Type B pancreatic cell (in vitro differentiated cells): ENCODE data around the gene EIF4G1. TPM values are rescaled to one million over a fixed set of nuclear protein-coding genes. Genes with fewer than 3 reads are reported as not detected.

ENCODE experiments used
- DNase-seq: peaks from one replicate; pipeline ENCODE4 v3.0.0; 2021; ENCODE audit warnings: mixed read lengths; ENCODE audit not compliant: unreplicated experiment; ENCODE audit errors: extremely low spot score
- H3K27ac Mint-ChIP-seq: 2 replicates; pipeline ENCODE4 v1.8.0; 2021; ENCODE audit warnings: mild to moderate bottlenecking, mixed read lengths
- H3K27me3 Mint-ChIP-seq: 2 replicates; pipeline ENCODE4 v1.8.0; 2021; ENCODE audit warnings: mixed read lengths
- H3K36me3 Mint-ChIP-seq: 2 replicates; pipeline ENCODE4 v1.8.0; 2021; ENCODE audit warnings: mixed read lengths
- H3K4me1 Mint-ChIP-seq: one replicate; pipeline ENCODE4 v1.8.0; 2021; ENCODE audit warnings: mixed read lengths; ENCODE audit not compliant: unreplicated experiment
- H3K4me3 Mint-ChIP-seq: 2 replicates; pipeline ENCODE4 v1.8.0; 2021; ENCODE audit warnings: mild to moderate bottlenecking, mixed read lengths
- H3K9me3 Mint-ChIP-seq: 2 replicates; pipeline ENCODE4 v1.8.0; 2021; ENCODE audit warnings: mixed read lengths
- total RNA-seq: library from RNA; stranded (reverse); gene quantifications from 2 replicates; pipeline ENCODE4 v1.2.1, GENCODE V29; 2021; ENCODE audit warnings: low replicate concordance
- TF ChIP-seq, protein P1 (sequence below): fragments of 200-600 bp; sonication (generic); conservative IDR thresholded peaks from 2 replicates; pipeline ENCODE4 v1.5.0; 2021; ENCODE audit warnings: antibody characterized with exemption, mild to moderate bottlenecking

Gene EIF4G1
- total RNA-seq, 1 donor from 2014 or later = 371 TPM

DNA sequence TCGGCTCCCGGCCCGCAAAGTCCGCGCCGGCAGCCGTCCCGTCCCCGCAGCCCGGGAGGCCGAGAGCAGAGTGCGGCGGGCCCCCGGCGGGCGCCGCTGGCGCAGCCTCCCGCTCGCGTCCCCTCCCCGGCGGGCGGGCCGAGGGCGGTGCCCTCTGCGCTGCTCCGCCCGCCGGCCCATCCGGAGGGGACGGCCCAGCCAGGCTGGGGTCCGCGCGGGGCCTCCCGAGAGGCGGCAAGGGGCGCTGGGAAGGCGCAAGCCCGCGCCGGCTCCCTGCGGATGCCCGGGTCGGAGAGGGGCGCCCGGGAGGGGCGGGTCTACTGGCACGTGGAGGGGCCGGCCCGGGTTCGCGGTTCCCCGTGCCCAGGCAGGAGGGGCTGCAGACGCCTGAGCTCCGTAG, 47.1 kb downstream of the EIF4G1 start, which contains the start of the genes CLCN2 and POLR2H:
CLCN2 (minus strand) TSS at position 74 of the 400 bp plus-strand sequence. CDS start 126 bp downstream, outside the sequence.
POLR2H (plus strand) TSS at position 179 of the 400 bp plus-strand sequence. CDS start 1,783 bp downstream, outside the sequence.
- no peaks in the 10 kb centered on the region for H3K27me3 Mint-ChIP-seq
- no peaks in the 10 kb centered on the region for H3K9me3 Mint-ChIP-seq
- peak; percentile 81 for DNase-seq
- H3K36me3 Mint-ChIP-seq = peaks cover 18% of the 10 kb centered on the region
- H3K27ac Mint-ChIP-seq = peak within 1 kb of the TSS; percentile 99
- peak within 1 kb of the TSS; percentile 99 for H3K4me3 Mint-ChIP-seq
- TF ChIP-seq, protein P1, sequence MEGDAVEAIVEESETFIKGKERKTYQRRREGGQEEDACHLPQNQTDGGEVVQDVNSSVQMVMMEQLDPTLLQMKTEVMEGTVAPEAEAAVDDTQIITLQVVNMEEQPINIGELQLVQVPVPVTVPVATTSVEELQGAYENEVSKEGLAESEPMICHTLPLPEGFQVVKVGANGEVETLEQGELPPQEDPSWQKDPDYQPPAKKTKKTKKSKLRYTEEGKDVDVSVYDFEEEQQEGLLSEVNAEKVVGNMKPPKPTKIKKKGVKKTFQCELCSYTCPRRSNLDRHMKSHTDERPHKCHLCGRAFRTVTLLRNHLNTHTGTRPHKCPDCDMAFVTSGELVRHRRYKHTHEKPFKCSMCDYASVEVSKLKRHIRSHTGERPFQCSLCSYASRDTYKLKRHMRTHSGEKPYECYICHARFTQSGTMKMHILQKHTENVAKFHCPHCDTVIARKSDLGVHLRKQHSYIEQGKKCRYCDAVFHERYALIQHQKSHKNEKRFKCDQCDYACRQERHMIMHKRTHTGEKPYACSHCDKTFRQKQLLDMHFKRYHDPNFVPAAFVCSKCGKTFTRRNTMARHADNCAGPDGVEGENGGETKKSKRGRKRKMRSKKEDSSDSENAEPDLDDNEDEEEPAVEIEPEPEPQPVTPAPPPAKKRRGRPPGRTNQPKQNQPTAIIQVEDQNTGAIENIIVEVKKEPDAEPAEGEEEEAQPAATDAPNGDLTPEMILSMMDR = no peak
- H3K4me1 Mint-ChIP-seq = peaks cover 18% of the 10 kb centered on the region

DNA sequence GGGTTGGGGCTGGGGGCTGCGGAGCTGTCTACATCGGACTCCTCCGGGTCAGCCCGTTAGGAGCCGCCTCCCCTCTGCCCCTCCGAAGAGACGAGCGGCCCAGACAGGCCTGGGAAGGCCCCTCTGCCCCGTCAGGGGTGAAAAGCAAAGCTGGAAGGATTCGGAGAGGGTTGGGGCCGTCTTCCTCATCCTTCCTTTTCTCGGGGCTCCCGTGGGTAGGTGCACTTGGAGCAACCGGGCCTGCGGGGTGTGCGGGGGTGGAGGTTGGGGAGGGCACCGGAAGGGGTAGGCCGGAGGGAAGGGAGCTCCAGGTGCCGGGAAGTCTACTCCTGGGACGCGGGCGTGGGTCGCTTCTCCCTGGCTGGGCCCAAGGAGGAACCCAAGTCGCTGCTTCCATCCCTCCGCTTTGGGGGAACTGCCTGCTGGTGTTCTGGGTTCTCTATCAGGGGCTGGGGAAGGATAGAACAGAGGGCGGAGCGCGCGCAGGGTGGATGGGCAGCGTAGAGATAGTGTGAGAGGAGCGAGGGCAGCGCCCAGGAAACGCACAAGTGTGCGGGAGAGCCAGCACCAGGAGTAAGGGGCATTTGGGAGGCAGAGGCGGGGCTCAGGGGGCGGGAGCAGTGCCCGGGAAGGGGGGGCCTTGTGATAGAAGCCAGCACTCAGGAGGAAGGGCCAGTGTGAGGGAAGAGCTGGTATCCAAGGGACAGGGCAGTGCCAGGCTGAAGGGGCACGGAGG, 47.7 kb downstream of the EIF4G1 start:
- Mint-ChIP-seq H3K4me3 (peak overlapping the region; percentile 99), H3K27ac (peak overlapping the region; percentile 99), H3K27me3 (no peaks in the 10 kb centered on the region), H3K9me3 (no peaks in the 10 kb centered on the region), H3K4me1 (peaks cover 24% of the 10 kb centered on the region), H3K36me3 (peaks cover 20% of the 10 kb centered on the region)
- DNase-seq = no peak
- TF ChIP-seq, protein P1 = no peak

DNA sequence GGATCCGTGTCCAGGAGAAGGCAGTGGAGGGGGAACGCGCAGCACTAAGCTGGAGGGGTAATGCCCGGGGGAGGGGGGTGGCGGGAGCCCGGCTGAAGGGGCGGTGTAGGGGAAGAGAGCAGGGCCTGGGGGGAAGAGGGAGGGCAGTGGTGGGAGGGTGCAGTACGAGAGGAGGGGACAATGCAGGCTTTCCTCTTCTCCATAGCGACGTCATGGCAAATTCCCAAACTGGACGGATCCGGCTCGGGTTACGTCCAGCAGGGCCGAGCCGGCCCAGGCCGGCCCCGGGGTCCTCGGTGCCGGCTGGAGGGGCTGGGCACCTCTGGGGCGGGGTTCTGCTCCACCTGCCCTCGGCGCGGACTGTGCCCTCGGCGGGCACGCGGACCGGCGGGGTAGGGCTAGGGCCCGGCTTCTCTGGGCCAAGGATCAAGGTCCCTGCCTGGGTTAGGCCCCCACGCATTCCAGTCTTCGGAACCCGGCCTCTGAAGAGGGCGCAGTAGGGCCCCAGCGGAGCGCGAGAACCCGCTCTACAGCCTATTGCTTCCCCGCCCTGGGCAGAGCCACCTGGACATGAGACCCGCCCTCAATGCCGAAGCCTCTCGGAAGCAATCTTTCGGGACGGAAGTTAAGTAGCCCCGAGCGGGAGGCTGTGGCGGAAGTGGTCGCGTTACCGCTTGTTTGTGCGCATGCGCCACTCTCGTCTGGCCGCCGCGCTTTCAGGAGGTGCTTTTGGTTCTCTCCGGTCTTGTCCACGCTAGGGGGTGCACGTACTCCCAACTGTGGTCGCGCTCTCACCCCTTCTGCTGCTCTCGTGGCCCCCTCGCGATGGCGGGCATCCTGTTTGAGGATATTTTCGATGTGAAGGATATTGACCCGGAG, 48.5 kb downstream of the EIF4G1 start:
- Mint-ChIP-seq H3K27me3 (no peaks in the 10 kb centered on the region), H3K36me3 (peaks cover 24% of the 10 kb centered on the region), H3K4me1 (peaks cover 28% of the 10 kb centered on the region), H3K9me3 (no peaks in the 10 kb centered on the region), H3K4me3 (peak overlapping the region; percentile 99), H3K27ac (peak overlapping the region; percentile 99)
- peak; percentile 97 for DNase-seq
- TF ChIP-seq, protein P1 = peak; percentile 68

DNA sequence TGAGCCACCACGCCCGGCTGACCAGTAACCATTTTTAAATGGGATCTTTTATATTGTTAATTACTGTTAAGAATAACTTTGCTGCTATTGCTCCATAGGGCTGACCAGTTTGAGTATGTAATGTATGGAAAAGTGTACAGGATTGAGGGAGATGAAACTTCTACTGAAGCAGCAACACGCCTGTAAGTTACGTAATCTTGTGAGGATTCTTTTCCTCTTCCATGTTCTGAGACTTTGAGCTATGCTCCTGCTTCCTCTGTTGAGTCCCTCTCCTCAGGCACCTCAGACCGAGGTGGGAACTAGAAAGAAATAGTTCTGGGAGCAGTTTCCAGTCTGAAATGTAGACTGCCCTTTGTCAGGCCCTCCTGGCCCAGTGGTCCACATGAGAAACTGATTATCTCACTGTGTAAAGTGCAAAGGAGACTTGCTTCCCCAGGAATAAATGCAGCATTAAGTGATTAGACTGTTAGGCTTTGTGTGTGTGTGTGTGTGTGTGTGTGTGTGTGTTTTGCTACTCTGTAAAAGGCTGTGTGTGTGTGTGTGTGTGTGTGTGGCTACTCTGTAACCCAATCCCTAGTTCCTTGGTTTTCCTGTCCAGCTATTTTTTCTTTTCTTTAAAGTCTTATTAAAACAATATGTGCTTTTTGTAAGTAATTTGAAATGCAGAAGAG, 52.3 kb downstream of the EIF4G1 start:
- peaks cover 3% of the 10 kb centered on the region for H3K27me3 Mint-ChIP-seq
- peak overlapping the region; percentile 66 for H3K4me3 Mint-ChIP-seq
- peak overlapping the region; percentile 78 for H3K27ac Mint-ChIP-seq
- peaks cover 45% of the 10 kb centered on the region for H3K36me3 Mint-ChIP-seq
- peaks cover 28% of the 10 kb centered on the region for H3K4me1 Mint-ChIP-seq
- H3K9me3 Mint-ChIP-seq = no peaks in the 10 kb centered on the region
- TF ChIP-seq, protein P1 = no peak
- no peak for DNase-seq

DNA sequence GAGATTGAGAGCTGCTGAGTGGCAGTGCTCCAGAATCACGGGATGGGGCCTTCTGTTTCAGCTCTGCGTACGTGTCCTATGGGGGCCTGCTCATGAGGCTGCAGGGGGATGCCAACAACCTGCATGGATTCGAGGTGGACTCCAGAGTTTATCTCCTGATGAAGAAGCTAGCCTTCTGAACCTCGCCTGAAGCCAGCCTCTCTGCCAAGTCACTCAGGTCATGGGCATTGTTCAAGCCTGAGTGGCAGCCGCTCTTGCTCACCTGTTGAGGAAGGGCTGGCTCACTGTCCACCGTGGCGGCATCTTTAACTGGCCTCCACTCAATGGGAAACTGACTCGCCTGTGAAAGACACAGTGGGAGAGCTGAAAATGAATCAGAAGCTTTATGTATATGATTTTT, 53.7 kb downstream of the EIF4G1 start:
- H3K4me1 Mint-ChIP-seq = peaks cover 36% of the 10 kb centered on the region
- no peak for DNase-seq
- no peaks in the 10 kb centered on the region for H3K9me3 Mint-ChIP-seq
- H3K27me3 Mint-ChIP-seq = peaks cover 4% of the 10 kb centered on the region
- H3K36me3 Mint-ChIP-seq = peaks cover 45% of the 10 kb centered on the region
- H3K4me3 Mint-ChIP-seq = no peak overlapping the region
- TF ChIP-seq, protein P1 = no peak
- H3K27ac Mint-ChIP-seq = no peak overlapping the region
